ENCODE data around the gene CHCHD3. TPM values are rescaled to one million over a fixed set of nuclear protein-coding genes. Genes with fewer than 3 reads are reported as not detected.

The CHCHD3 gene
- total and polyA plus RNA-seq, 4 donors: 25.5 to 37.8 (median 31.8) TPM

- TF ChIP-seq NR2F2 (IDR thresholded peaks at IDR 0.05) (no peak), TAF1 (conservative IDR thresholded peaks at IDR 0.05) (no peak), FOXA1 (IDR thresholded peaks at IDR 0.05) (no peak), JUND (IDR thresholded peaks at IDR 0.05) (no peak), ATF3 (IDR thresholded peaks at IDR 0.05) (no peak), FOXA2 (IDR thresholded peaks at IDR 0.05) (no peak), SP1 (IDR thresholded peaks at IDR 0.05) (no peak), ZBTB33 (IDR thresholded peaks at IDR 0.05) (no peak), CTCF (IDR thresholded peaks at IDR 0.05; ENCODE audit: low read depth, low read length, missing input control) (no peak), HNF4A (conservative IDR thresholded peaks at IDR 0.05) (peak in 1 of 2 donors; percentile 10), YY1 (IDR thresholded peaks at IDR 0.05) (no peak), EGR1 (IDR thresholded peaks at IDR 0.05; ENCODE audit: low read depth in 2 of 2) (no peak), RXRA (IDR thresholded peaks at IDR 0.05) (peak in 1 of 2 donors; percentile 33), MAX (IDR thresholded peaks at IDR 0.05) (no peak), REST (IDR thresholded peaks at IDR 0.05) (no peak)
- Histone ChIP-seq H3K27me3 (ENCODE audit: control insufficient read depth in 4 of 4, insufficient read depth in 4 of 4, low read length in 3 of 4) (no peaks in the 10 kb centered on the region), H3K9me3 (ENCODE audit: control insufficient read depth in 4 of 4, low read length in 3 of 4) (peaks cover 0 to 2% (median 0%) of the 10 kb centered on the region in 4 donors), H3K27ac (ENCODE audit: low read depth in 1 of 2, low read length in 2 of 2) (no peak overlapping the region), H3K4me3 (ENCODE audit: low read depth in 1 of 3, low read length in 3 of 3) (no peak overlapping the region), H3K36me3 (ENCODE audit: control insufficient read depth in 4 of 4, insufficient read depth in 3 of 4, low read depth in 1 of 4, low read length in 3 of 4) (no peaks in the 10 kb centered on the region), H3K4me1 (ENCODE audit: control insufficient read depth in 4 of 4, insufficient read depth in 4 of 4, low read length in 3 of 4) (peaks cover 0 to 2% (median 0%) of the 10 kb centered on the region in 4 donors), H3K9ac (ENCODE audit: low read depth in 1 of 2, low read length in 2 of 2) (no peak overlapping the region)
- no peak for DNase-seq (ENCODE audit: low spot score)
- WGBS: 81% methylated on average over 5 of the region's 5 CpGs
These were observed 70.1 kb downstream of the CHCHD3 start for GRCh38 chr7:133011746-133012145.

Data from liver (tissue), 9 donors.